D721Med (cell line): Measurements from ENCODE around the gene FBXL5.
A peak's percentile ranks its signal among the peaks of the same experiment; 100 is the strongest.

Source experiments
- DNase-seq: peaks from one replicate; pipeline ENCODE4 v3.0.0; 2011; ENCODE audit warnings: low spot score; ENCODE audit not compliant: insufficient read length
- FAIRE-seq: peaks from 2 replicates; lab custom pipeline; 2011; peaks lifted over from hg19 to GRCh38; lab: Jason Lieb, UNC
- CTCF ChIP-seq: IDR thresholded peaks from 2 replicates; pipeline ENCODE4 v1.5.1; 2012; ENCODE audit warnings: mild to moderate bottlenecking, control low read depth; ENCODE audit not compliant: insufficient read depth; ENCODE audit errors: missing control alignments

The FBXL5 gene

GRCh38 chr4:15684498-15684897, 29.3 kb upstream of the FBXL5 start:
- no peak for TF ChIP-seq CTCF
- FAIRE-seq, result no peak
- DNase-seq, result no peak

GRCh38 chr4:15683143-15683495, 28.0 kb upstream of the FBXL5 start:
- DNase-seq (no peak), FAIRE-seq (no peak)
- no peak for TF ChIP-seq CTCF

- peak; percentile 97 for FAIRE-seq
- TF ChIP-seq CTCF, result no peak
- no peak for DNase-seq
Measured at GRCh38 chr4:15682242-15683142, 27.3 kb upstream of the FBXL5 start.

GRCh38 chr4:15681372-15682241, 26.4 kb upstream of the FBXL5 start, which contains the start of gene FAM200B:
Gene FAM200B (plus strand): TSS chr4:15681827. CDS start chr4:15686978, 5,151 bp downstream.
- FAIRE-seq (no peak), DNase-seq (peak; percentile 47)
- no peak for TF ChIP-seq CTCF

GRCh38 chr4:15681067-15681371, 25.9 kb upstream of the FBXL5 start:
- no peak for TF ChIP-seq CTCF
- no peak for FAIRE-seq
- no peak for DNase-seq

GRCh38 chr4:15677507-15677988, 22.4 kb upstream of the FBXL5 start:
- no peak for FAIRE-seq
- TF ChIP-seq CTCF, result no peak
- DNase-seq, result no peak
